Measurements from ENCODE around the gene SCYGR7. TPM values are rescaled to one million over a fixed set of nuclear protein-coding genes. Genes with fewer than 3 reads are reported as not detected.

Gene SCYGR7
- total RNA-seq, 4 donors from 2014 or later: not detected

- no peak overlapping the region for H3K4me3 ChIP-seq
- in situ Hi-C loops (cut with MboI; ENCODE audit: low sequenced_read_pairs in 4 of 4) (loop anchor here in 3 of 4 donors (5.0 to 25.0 kb wide), 3 partner anchors 286 to 311 kb away; partner anchors contain the start of gene AGFG1 (in 1 of the 3)), intact Hi-C loops (cut with DNase I; ENCODE audit: low total_unique reads) (no loop called here)
- TF ChIP-seq CTCF (IDR thresholded peaks at IDR 0.05 in 4 of 5, conservative IDR thresholded peaks at IDR 0.05 in 1 of 5) (no peak), POLR2A (IDR thresholded peaks at IDR 0.05) (no peak)
- ATAC-seq: no peak
- no peak overlapping the region for H3K27ac ChIP-seq
- no peaks in the 10 kb centered on the region for H3K36me3 ChIP-seq
- no peaks in the 10 kb centered on the region for H3K27me3 ChIP-seq
- no peaks in the 10 kb centered on the region for H3K4me1 ChIP-seq
- DNase-seq: no peak
- H3K9me3 ChIP-seq: no peaks in the 10 kb centered on the region
These were observed 44.8 kb downstream of the SCYGR7 start for GRCh38 chr2:227772932-227773331.

GRCh38 chr2:227774011-227774624, 46.0 kb downstream of the SCYGR7 start:
- in situ Hi-C loops (cut with MboI; ENCODE audit: low sequenced_read_pairs in 4 of 4) (loop anchor here in 3 of 4 donors (5.0 to 25.0 kb wide), 3 partner anchors 287 to 312 kb away; partner anchors contain the start of gene AGFG1 (in 1 of the 3)), intact Hi-C loops (cut with DNase I; ENCODE audit: low total_unique reads) (no loop called here)
- Histone ChIP-seq H3K36me3 (no peaks in the 10 kb centered on the region), H3K4me1 (no peaks in the 10 kb centered on the region), H3K27ac (no peak overlapping the region), H3K9me3 (no peaks in the 10 kb centered on the region), H3K4me3 (no peak overlapping the region), H3K27me3 (no peaks in the 10 kb centered on the region)
- ATAC-seq (no peak), DNase-seq (no peak)
- TF ChIP-seq POLR2A (IDR thresholded peaks at IDR 0.05) (no peak), CTCF (IDR thresholded peaks at IDR 0.05 in 4 of 5, conservative IDR thresholded peaks at IDR 0.05 in 1 of 5) (no peak)

GRCh38 chr2:227774895-227775842, 47.0 kb downstream of the SCYGR7 start:
- no peaks in the 10 kb centered on the region for H3K4me1 ChIP-seq
- TF ChIP-seq CTCF (IDR thresholded peaks at IDR 0.05 in 4 of 5, conservative IDR thresholded peaks at IDR 0.05 in 1 of 5) (no peak), POLR2A (IDR thresholded peaks at IDR 0.05) (no peak)
- no peaks in the 10 kb centered on the region for H3K9me3 ChIP-seq
- DNase-seq (no peak), ATAC-seq (no peak)
- in situ Hi-C loops (cut with MboI; ENCODE audit: low sequenced_read_pairs in 4 of 4) (loop anchor here in 3 of 4 donors (5.0 to 25.0 kb wide), 3 partner anchors 288 to 313 kb away; partner anchors contain the start of gene AGFG1 (in 1 of the 3)), intact Hi-C loops (cut with DNase I; ENCODE audit: low total_unique reads) (no loop called here)
- H3K4me3 ChIP-seq: no peak overlapping the region
- H3K36me3 ChIP-seq: no peaks in the 10 kb centered on the region
- no peaks in the 10 kb centered on the region for H3K27me3 ChIP-seq
- no peak overlapping the region for H3K27ac ChIP-seq

Other genes with a start within 250 kb of the SCYGR7 start
- not detected for gene SCYGR2, start 129.4 kb upstream of the SCYGR7 start, total RNA-seq
- not detected for gene SCYGR3, start 113.5 kb upstream of the SCYGR7 start, total RNA-seq
- not detected for gene SCYGR4, start 110.8 kb upstream of the SCYGR7 start, total RNA-seq
- not detected for gene SCYGR5, start 61.5 kb upstream of the SCYGR7 start, total RNA-seq
- under 1 TPM in 3 of 4 donors, not detected in 1; 0.20 to 0.82 (median 0.80) TPM for gene SLC19A3, start 10.3 kb upstream of the SCYGR7 start, total RNA-seq
- gene SCYGR6, start 3.6 kb upstream of the SCYGR7 start, total RNA-seq: not detected
- gene SCYGR8, start 17.6 kb downstream of the SCYGR7 start, total RNA-seq: not detected
- gene CCL20, start 85.5 kb downstream of the SCYGR7 start, total RNA-seq: 1 to 10 TPM in 1 of 4 donors, under 1 TPM in 1, not detected in 2; 0.40 to 1.5 TPM
- not detected for gene DAW1, start 143.3 kb downstream of the SCYGR7 start, total RNA-seq

All from gastrocnemius medialis (tissue), 4 donors.